Cardiac muscle cell (in vitro differentiated cells and primary cell): Measurements from ENCODE around the gene UVSSA. TPM values are rescaled to one million over a fixed set of nuclear protein-coding genes. Genes with fewer than 3 reads are reported as not detected.
A peak's percentile ranks its signal among the peaks of the same experiment; 100 is the strongest.

Experiments used
- DNase-seq, 2 donors: peaks; one replicate each; pipeline versions ENCODE4 v3.0.0 to v3.0.0-alpha.2; 2010 to 2017; ENCODE audit warnings: low read depth in 1 of 2, low spot score in 1 of 2
- H3K27ac ChIP-seq: fragments of 200-600 bp; sonication (generic); 2 replicates; pipeline ENCODE4 v1.5.1; 2016
- H3K27me3 ChIP-seq: fragments of 200-600 bp; sonication (generic); 2 replicates; pipeline ENCODE4 v1.6.0; 2016; ENCODE audit warnings: control low read depth
- H3K36me3 ChIP-seq: fragments of 200-600 bp; sonication (generic); 2 replicates; pipeline ENCODE4 v1.5.1; 2016; ENCODE audit warnings: control low read depth
- H3K4me1 ChIP-seq: fragments of 200-600 bp; sonication (generic); 2 replicates; pipeline ENCODE4 v1.8.1; 2017; ENCODE audit warnings: low read depth, mild to moderate bottlenecking, mixed run types
- H3K4me3 ChIP-seq: fragments of 200-600 bp; sonication (generic); 2 replicates; pipeline ENCODE4 v1.5.1; 2016; ENCODE audit warnings: mild to moderate bottlenecking
- H3K9me3 ChIP-seq: fragments of 200-600 bp; sonication (generic); 2 replicates; pipeline ENCODE4 v1.5.1; 2017; ENCODE audit warnings: low read depth, mild to moderate bottlenecking, control low read depth
- CTCF ChIP-seq: IDR thresholded peaks from 2 replicates; pipeline ENCODE4 v1.5.1; 2012; ENCODE audit warnings: low read depth, mild to moderate bottlenecking, low read length
- polyA plus RNA-seq: library from polyadenylated mRNA; unstranded; fragments of >200 nt; fragmentation: Nextera tagmentation; extraction: Ambion mirVana; gene quantifications from 2 replicates; pipeline ENCODE4 v1.2.1, GENCODE V29; 2016
- total RNA-seq: library from RNA; depleted of rRNA; stranded (reverse); fragments of >200 nt; gene quantifications from 2 replicates; pipeline ENCODE4 v1.2.3, GENCODE V29; 2016

Gene UVSSA
- total and polyA plus RNA-seq, 2 experiments from 2014 or later, result 7.2 to 14.1 TPM

DNA sequence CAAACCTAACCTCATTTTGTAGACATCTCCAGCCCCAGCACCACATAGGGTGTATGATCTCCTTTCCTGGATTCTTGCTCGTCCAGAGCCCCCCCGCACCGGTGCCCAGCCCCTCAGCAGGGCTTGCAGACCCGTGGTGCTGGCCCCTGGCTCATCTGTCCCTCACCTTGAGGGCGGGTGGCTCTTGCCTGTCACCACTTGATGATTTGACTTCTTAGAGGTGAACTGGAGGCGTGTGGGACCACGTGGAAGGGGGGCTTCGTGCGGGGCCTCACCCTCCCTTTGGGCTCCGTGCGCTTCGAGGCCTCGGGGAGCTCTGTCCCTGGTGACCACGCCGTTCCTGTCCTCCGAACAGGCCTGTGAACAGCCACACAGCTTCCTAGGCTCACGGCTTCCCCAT, 15.5 kb downstream of the UVSSA start:
- no peak overlapping the region for H3K27ac ChIP-seq
- H3K4me3 ChIP-seq, result no peak overlapping the region
- no peaks in the 10 kb centered on the region for H3K4me1 ChIP-seq
- DNase-seq, result no peak
- no peak for TF ChIP-seq CTCF
- H3K27me3 ChIP-seq, result no peaks in the 10 kb centered on the region
- H3K9me3 ChIP-seq, result no peaks in the 10 kb centered on the region
- no peaks in the 10 kb centered on the region for H3K36me3 ChIP-seq

- no peaks in the 10 kb centered on the region for H3K27me3 ChIP-seq
- no peak for TF ChIP-seq CTCF
- DNase-seq, result no peak
- no peaks in the 10 kb centered on the region for H3K9me3 ChIP-seq
- H3K36me3 ChIP-seq, result no peaks in the 10 kb centered on the region
- no peaks in the 10 kb centered on the region for H3K4me1 ChIP-seq
- H3K27ac ChIP-seq, result no peak overlapping the region
- no peak overlapping the region for H3K4me3 ChIP-seq
Measured at GRCh38 chr4:1363513-1363912, 16.5 kb downstream of the UVSSA start.

GRCh38 chr4:1364217-1364616, 17.2 kb downstream of the UVSSA start:
- Histone ChIP-seq H3K4me1 (no peaks in the 10 kb centered on the region), H3K27me3 (no peaks in the 10 kb centered on the region), H3K4me3 (no peak overlapping the region), H3K36me3 (no peaks in the 10 kb centered on the region), H3K27ac (no peak overlapping the region), H3K9me3 (no peaks in the 10 kb centered on the region)
- DNase-seq, result no peak
- TF ChIP-seq CTCF, result no peak

- Histone ChIP-seq H3K4me1 (no peaks in the 10 kb centered on the region), H3K27me3 (no peaks in the 10 kb centered on the region), H3K36me3 (no peaks in the 10 kb centered on the region), H3K9me3 (no peaks in the 10 kb centered on the region), H3K4me3 (no peak overlapping the region), H3K27ac (no peak overlapping the region)
- DNase-seq, result no peak
- no peak for TF ChIP-seq CTCF
Measured at GRCh38 chr4:1364748-1365147, 17.7 kb downstream of the UVSSA start.

GRCh38 chr4:1365271-1366178, 18.5 kb downstream of the UVSSA start:
- Histone ChIP-seq H3K36me3 (no peaks in the 10 kb centered on the region), H3K27ac (no peak overlapping the region), H3K27me3 (no peaks in the 10 kb centered on the region), H3K4me1 (no peaks in the 10 kb centered on the region), H3K9me3 (no peaks in the 10 kb centered on the region), H3K4me3 (no peak overlapping the region)
- peak; percentile 6 for TF ChIP-seq CTCF
- DNase-seq, result no peak
